Immature natural killer cell (primary cell): ENCODE data around the gene SIGLEC10. TPM values are rescaled to one million over a fixed set of nuclear protein-coding genes. Genes with fewer than 3 reads are reported as not detected.
"Not testable (repeated sequence)": the region's sequence is repeated elsewhere in the genome, so short reads cannot be mapped to it uniquely, and the experiment has no call there.

Source experiments
- DNase-seq, 3 donors: peaks; one replicate each; pipeline ENCODE4 v3.0.0; 2022; ENCODE audit warnings: mixed read lengths in 1 of 3
- H3K27ac Mint-ChIP-seq, 6 donors: one replicate each; pipeline ENCODE4 v1.8.0; 2020; ENCODE audit warnings: mixed read lengths in 6 of 6, mild to moderate bottlenecking in 5 of 6, inconsistent platforms in 4 of 6, moderate library complexity in 3 of 6
- H3K27me3 Mint-ChIP-seq, 3 donors: one replicate each; pipeline ENCODE4 v1.8.0; 2020 to 2021; ENCODE audit warnings: low read depth in 3 of 3, mild to moderate bottlenecking in 3 of 3, mixed read lengths in 3 of 3, moderate library complexity in 3 of 3, inconsistent platforms in 1 of 3
- H3K36me3 Mint-ChIP-seq, 3 donors: one replicate each; pipeline ENCODE4 v1.8.0; 2020; ENCODE audit warnings: mixed read lengths in 3 of 3, inconsistent platforms in 2 of 3, mild to moderate bottlenecking in 2 of 3
- H3K4me1 Mint-ChIP-seq, 2 donors: one replicate each; pipeline ENCODE4 v1.8.0; 2020; ENCODE audit warnings: inconsistent platforms in 2 of 2, mild to moderate bottlenecking in 2 of 2, mixed read lengths in 2 of 2, moderate library complexity in 1 of 2
- H3K4me3 Mint-ChIP-seq, 5 donors: one replicate each; pipeline ENCODE4 v1.8.0; 2020; ENCODE audit warnings: mild to moderate bottlenecking in 5 of 5, mixed read lengths in 5 of 5, inconsistent platforms in 3 of 5, moderate library complexity in 3 of 5
- H3K9me3 Mint-ChIP-seq, 6 donors: one replicate each; pipeline ENCODE4 v1.8.0; 2020; ENCODE audit warnings: mild to moderate bottlenecking in 6 of 6, mixed read lengths in 6 of 6, inconsistent platforms in 4 of 6, moderate library complexity in 3 of 6
- polyA plus RNA-seq, 3 donors: library from polyadenylated mRNA; unstranded; fragments of 300-500 nt; fragmentation: Illumina TruSeq; gene quantifications; one replicate each; pipeline ENCODE4 v1.2.3, GENCODE V29; 2021

SIGLEC10 gene
- polyA plus RNA-seq, 3 donors from 2014 or later, result 0.09 to 1.8 (median 0.39) TPM

- H3K9me3 Mint-ChIP-seq, result no peaks in the 10 kb centered on the region
- H3K36me3 Mint-ChIP-seq, result peaks cover 0 to 1% (median 0%) of the 10 kb centered on the region in 3 donors
- peak overlapping the region in 1 of 6 donors; percentile 35 for H3K27ac Mint-ChIP-seq
- peaks cover 29 to 34% of the 10 kb centered on the region in 2 donors for H3K4me1 Mint-ChIP-seq
- peaks cover 11 to 25% (median 14%) of the 10 kb centered on the region in 3 donors for H3K27me3 Mint-ChIP-seq
- no peak overlapping the region for H3K4me3 Mint-ChIP-seq
- peak; percentile 80 to 84 (median 81) for DNase-seq
Measured at GRCh38 chr19:51422053-51422448, 4.6 kb upstream of the SIGLEC10 start.

- no peak for DNase-seq
- no peaks in the 10 kb centered on the region for H3K9me3 Mint-ChIP-seq
- H3K4me3 Mint-ChIP-seq, result no peak overlapping the region
- H3K27me3 Mint-ChIP-seq, result peaks cover 11 to 25% (median 12%) of the 10 kb centered on the region in 3 donors
- H3K4me1 Mint-ChIP-seq, result peaks cover 32 to 35% of the 10 kb centered on the region in 2 donors
- H3K36me3 Mint-ChIP-seq, result peaks cover 0 to 3% (median 0%) of the 10 kb centered on the region in 3 donors
- no peak overlapping the region for H3K27ac Mint-ChIP-seq
Measured at GRCh38 chr19:51421229-51422052, 4.0 kb upstream of the SIGLEC10 start.

GRCh38 chr19:51420511-51420910 lies 3.1 kb upstream of the SIGLEC10 start:
- H3K36me3 Mint-ChIP-seq, H3K9me3 Mint-ChIP-seq, DNase-seq: not testable (repeated sequence)

GRCh38 chr19:51418707-51419106 lies 1.3 kb upstream of the SIGLEC10 start:
- H3K4me1 Mint-ChIP-seq, result peaks cover 32 to 36% of the 10 kb centered on the region in 2 donors
- H3K4me3 Mint-ChIP-seq, result peak overlapping the region in 1 of 5 donors; percentile 7
- H3K27me3 Mint-ChIP-seq, result peaks cover 9 to 19% (median 10%) of the 10 kb centered on the region in 3 donors
- H3K27ac Mint-ChIP-seq, result peak overlapping the region in 1 of 6 donors; percentile 61
- no peaks in the 10 kb centered on the region for H3K9me3 Mint-ChIP-seq
- peaks cover 2 to 9% (median 3%) of the 10 kb centered on the region in 3 donors for H3K36me3 Mint-ChIP-seq
- no peak for DNase-seq

More at GRCh38 chr19:51420511-51420910, 3.1 kb upstream of the SIGLEC10 start:
- not testable (repeated sequence) for H3K27ac Mint-ChIP-seq, H3K4me3 Mint-ChIP-seq
- H3K27me3 Mint-ChIP-seq, result peaks cover 10 to 25% (median 11%) of the 10 kb centered on the region in 3 donors
- H3K4me1 Mint-ChIP-seq, result peaks cover 32 to 35% of the 10 kb centered on the region in 2 donors

GRCh38 chr19:51417810-51418157 lies 342 bp upstream of the SIGLEC10 start:
- Mint-ChIP-seq H3K27me3 (peaks cover 8 to 12% (median 8%) of the 10 kb centered on the region in 3 donors), H3K4me3 (no peak overlapping the region), H3K36me3 (peaks cover 8 to 16% (median 8%) of the 10 kb centered on the region in 3 donors), H3K27ac (peak overlapping the region in 2 of 6 donors; percentile 36 to 53), H3K4me1 (peaks cover 32 to 38% of the 10 kb centered on the region in 2 donors), H3K9me3 (no peaks in the 10 kb centered on the region)
- DNase-seq, result no peak

GRCh38 chr19:51416422-51416821 lies 1.0 kb downstream of the SIGLEC10 start:
- not testable (repeated sequence) for H3K4me3 Mint-ChIP-seq, DNase-seq, H3K27ac Mint-ChIP-seq, H3K9me3 Mint-ChIP-seq, H3K27me3 Mint-ChIP-seq
- peaks cover 8 to 19% (median 12%) of the 10 kb centered on the region in 3 donors for H3K36me3 Mint-ChIP-seq
- peaks cover 22 to 33% of the 10 kb centered on the region in 2 donors for H3K4me1 Mint-ChIP-seq

- Mint-ChIP-seq H3K27ac (no peak overlapping the region), H3K36me3 (peaks cover 8 to 19% (median 12%) of the 10 kb centered on the region in 3 donors), H3K27me3 (peaks cover 3 to 4% (median 3%) of the 10 kb centered on the region in 3 donors), H3K4me3 (no peak overlapping the region), H3K4me1 (peaks cover 26 to 32% of the 10 kb centered on the region in 2 donors), H3K9me3 (no peaks in the 10 kb centered on the region)
- no peak for DNase-seq
Measured at GRCh38 chr19:51415187-51415586, 2.3 kb downstream of the SIGLEC10 start.

- Mint-ChIP-seq H3K4me1 (peaks cover 21 to 24% of the 10 kb centered on the region in 2 donors), H3K36me3 (peaks cover 13 to 28% (median 18%) of the 10 kb centered on the region in 3 donors), H3K27ac (no peak overlapping the region), H3K4me3 (no peak overlapping the region), H3K27me3 (peaks cover 0 to 4% (median 0%) of the 10 kb centered on the region in 3 donors), H3K9me3 (no peaks in the 10 kb centered on the region)
- no peak for DNase-seq
Measured at GRCh38 chr19:51410950-51411748, 6.3 kb downstream of the SIGLEC10 start.

- Mint-ChIP-seq H3K36me3 (peaks cover 20 to 36% (median 34%) of the 10 kb centered on the region in 3 donors), H3K9me3 (peaks cover 0 to 4% (median 1%) of the 10 kb centered on the region in 6 donors), H3K27me3 (peaks cover 0 to 4% (median 0%) of the 10 kb centered on the region in 3 donors), H3K4me3 (peak overlapping the region in 1 of 5 donors; percentile 44), H3K27ac (peak overlapping the region in 3 of 6 donors; percentile 38 to 77 (median 61)), H3K4me1 (peaks cover 21 to 23% of the 10 kb centered on the region in 2 donors)
- DNase-seq, result peak; percentile 36 to 51 (median 38)
Measured at GRCh38 chr19:51407511-51408131, 9.8 kb downstream of the SIGLEC10 start.

- peaks cover 25 to 40% (median 39%) of the 10 kb centered on the region in 3 donors for H3K36me3 Mint-ChIP-seq
- H3K9me3 Mint-ChIP-seq, result peaks cover 0 to 11% (median 5%) of the 10 kb centered on the region in 6 donors
- H3K4me1 Mint-ChIP-seq, result peaks cover 33 to 45% of the 10 kb centered on the region in 2 donors
- H3K4me3 Mint-ChIP-seq, result no peak overlapping the region
- no peak for DNase-seq
- H3K27ac Mint-ChIP-seq, result peak overlapping the region in 1 of 6 donors; percentile 51
- peaks cover 0 to 1% (median 0%) of the 10 kb centered on the region in 3 donors for H3K27me3 Mint-ChIP-seq
Measured at GRCh38 chr19:51402117-51402516, 15.3 kb downstream of the SIGLEC10 start.

GRCh38 chr19:51399936-51400335 lies 17.5 kb downstream of the SIGLEC10 start:
- H3K36me3 Mint-ChIP-seq, result peaks cover 25 to 31% (median 30%) of the 10 kb centered on the region in 3 donors
- H3K27ac Mint-ChIP-seq, result peak overlapping the region in 1 of 6 donors; percentile 34
- H3K4me1 Mint-ChIP-seq, result peaks cover 47 to 66% of the 10 kb centered on the region in 2 donors
- H3K4me3 Mint-ChIP-seq, DNase-seq, H3K27me3 Mint-ChIP-seq: not testable (repeated sequence)
- peaks cover 0 to 11% (median 5%) of the 10 kb centered on the region in 6 donors for H3K9me3 Mint-ChIP-seq

- H3K27me3 Mint-ChIP-seq, result peaks cover 0 to 7% (median 5%) of the 10 kb centered on the region in 3 donors
- DNase-seq, result no peak
- no peak overlapping the region for H3K4me3 Mint-ChIP-seq
- H3K4me1 Mint-ChIP-seq, result peaks cover 54 to 73% of the 10 kb centered on the region in 2 donors
- H3K27ac Mint-ChIP-seq, result peak overlapping the region in 1 of 6 donors; percentile 12
- peaks cover 0 to 11% (median 5%) of the 10 kb centered on the region in 6 donors for H3K9me3 Mint-ChIP-seq
- H3K36me3 Mint-ChIP-seq, result peaks cover 20 to 28% (median 25%) of the 10 kb centered on the region in 3 donors
Measured at GRCh38 chr19:51399231-51399630, 18.2 kb downstream of the SIGLEC10 start.
